ENCODE results near the gene MED27. TPM values are rescaled to one million over a fixed set of nuclear protein-coding genes. Genes with fewer than 3 reads are reported as not detected.
A peak's percentile ranks its signal among the peaks of the same experiment; 100 is the strongest.

MED27 gene
- total and polyA plus RNA-seq, 2 of the 4 experiments (the other 2 are of a cell fraction): 50.2 to 63.4 TPM

DNA sequence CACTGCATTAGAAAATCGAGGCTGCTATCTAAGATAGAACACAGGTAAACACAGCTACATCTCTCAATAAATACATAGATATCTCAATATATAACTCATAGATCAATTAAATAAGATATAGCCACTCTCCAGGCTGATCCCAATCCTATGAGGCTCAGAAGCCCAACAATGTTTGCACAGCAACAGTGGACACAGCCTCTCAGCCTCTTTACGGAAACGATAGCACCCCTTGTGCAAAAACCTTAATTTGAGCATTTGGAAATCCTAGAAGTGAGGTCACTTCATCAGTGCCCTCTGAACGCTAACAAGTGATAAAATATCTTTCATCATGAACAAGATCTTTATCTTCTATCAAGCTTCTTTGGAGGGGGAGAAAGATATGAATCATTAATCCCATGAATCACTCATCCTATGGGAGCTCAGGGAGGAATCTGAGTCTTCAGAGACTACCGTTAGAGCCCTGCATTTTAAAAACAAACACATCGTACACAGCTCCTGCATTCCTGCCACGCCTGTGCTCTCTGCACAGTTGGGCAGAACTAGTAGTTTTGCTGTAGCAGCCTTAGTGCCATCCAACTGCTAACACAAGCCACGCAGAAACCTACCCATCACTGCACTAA, 71.4 kb downstream of the MED27 start:
- H3K4ac ChIP-seq (ENCODE audit: low read depth, low read length): peak overlapping the region; percentile 40
- H4K91ac ChIP-seq (ENCODE audit: insufficient read depth, low read depth, low read length): peak overlapping the region; percentile 35
- no peak overlapping the region for H2BK5ac ChIP-seq (ENCODE audit: low read depth, low read length, poor library complexity, severe bottlenecking)
- H3K14ac ChIP-seq (replicated peaks; ENCODE audit: low read depth, low read length): peak overlapping the region; percentile 41; the same call in 1 of the 2 replicates
- no peak overlapping the region for H3K4me3 ChIP-seq (ENCODE audit: insufficient read depth, low read depth, low read length)
- POLR2A ChIA-PET (ENCODE audit: unreplicated experiment): no interaction called here
- peak overlapping the region; percentile 38 for H2BK120ac ChIP-seq (ENCODE audit: low read depth, low read length)
- H3K4me1 ChIP-seq (ENCODE audit: control insufficient read depth, insufficient read depth, low read length): peaks cover 12% of the 10 kb centered on the region
- no peak overlapping the region for H3K18ac ChIP-seq (ENCODE audit: low read depth, low read length)
- H3K56ac ChIP-seq (ENCODE audit: extremely low read depth, insufficient read depth, low read length): no peak overlapping the region
- H3K79me1 ChIP-seq (ENCODE audit: low read depth in 1 of 2, low read length in 2 of 2): peaks cover 20 to 67% of the 10 kb centered on the region in 2 experiments
- H4K8ac ChIP-seq (ENCODE audit: low read depth in 2 of 2, low read length in 2 of 2): peak overlapping the region; percentile 5 to 46; a peak in 2 of 4 replicates
- peak overlapping the region; percentile 7; the same call in 1 of the 2 replicates for H3K23ac ChIP-seq (ENCODE audit: low read depth, low read length)
- no peak overlapping the region for H3K9ac ChIP-seq (ENCODE audit: low read depth, low read length)
- dilution Hi-C loops (cut with HindIII; ENCODE audit: low sequenced_read_pairs, unreplicated experiment) (no loop called here), intact Hi-C loops (cut with micrococcal nuclease) (no loop called here), in situ Hi-C loops (cut with MboI; ENCODE audit: low sequenced_read_pairs) (no loop called here)
- TF ChIP-seq CHD1 (IDR thresholded peaks at IDR 0.05; ENCODE audit: low read depth, low read length) (no peak), FOS (IDR thresholded peaks at IDR 0.05; ENCODE audit: low read depth, low read length) (peak; percentile 59)
- TF ChIP-seq, protein P1, sequence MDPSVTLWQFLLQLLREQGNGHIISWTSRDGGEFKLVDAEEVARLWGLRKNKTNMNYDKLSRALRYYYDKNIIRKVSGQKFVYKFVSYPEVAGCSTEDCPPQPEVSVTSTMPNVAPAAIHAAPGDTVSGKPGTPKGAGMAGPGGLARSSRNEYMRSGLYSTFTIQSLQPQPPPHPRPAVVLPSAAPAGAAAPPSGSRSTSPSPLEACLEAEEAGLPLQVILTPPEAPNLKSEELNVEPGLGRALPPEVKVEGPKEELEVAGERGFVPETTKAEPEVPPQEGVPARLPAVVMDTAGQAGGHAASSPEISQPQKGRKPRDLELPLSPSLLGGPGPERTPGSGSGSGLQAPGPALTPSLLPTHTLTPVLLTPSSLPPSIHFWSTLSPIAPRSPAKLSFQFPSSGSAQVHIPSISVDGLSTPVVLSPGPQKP (IDR thresholded peaks at IDR 0.05; ENCODE audit: borderline replicate concordance, low read depth, low read length): no peak
- peak; percentile 70 for DNase-seq
- H4K5ac ChIP-seq (ENCODE audit: low read depth, low read length): no peak overlapping the region
- BruUV-seq (replicated peaks): no TSS peak
- peaks cover 25% of the 10 kb centered on the region for H3K9me1 ChIP-seq (ENCODE audit: insufficient read depth, low read length)
- peak overlapping the region; percentile 27 for H2AFZ ChIP-seq (replicated peaks; ENCODE audit: low read length, poor library complexity)
- H4K20me1 ChIP-seq (ENCODE audit: insufficient read depth, low read length): 0 out of 2 replicates have a peak, but pooled peaks cover 9% of the 10 kb centered on the region
- CTCF ChIA-PET: interaction anchor here (0.7 to 1.0 kb wide), 2 partner anchors 11 to 22 kb away, joined by 3 to 4 read pairs; no protein-coding TSS in a partner anchor
- peak overlapping the region; percentile 78 for H2AK5ac ChIP-seq (ENCODE audit: low read depth, low read length)
- H3K27me3 ChIP-seq (ENCODE audit: control insufficient read depth, insufficient read depth, low read length): no peaks in the 10 kb centered on the region
- peak; percentile 98 for ATAC-seq (ENCODE audit: low read depth)
- no peaks in the 10 kb centered on the region for H3K9me3 ChIP-seq (ENCODE audit: control insufficient read depth, insufficient read depth, low read length)
- H3K36me3 ChIP-seq (ENCODE audit: control insufficient read depth, insufficient read depth, low read length): peaks cover 3% of the 10 kb centered on the region; the same call in 1 of the 2 replicates
- no peak overlapping the region; the same call in 1 of the 2 replicates for H3K27ac ChIP-seq (ENCODE audit: insufficient read depth, low read length)
- H2BK20ac ChIP-seq (ENCODE audit: low read depth, low read length): peak overlapping the region; percentile 76
- H2AK9ac ChIP-seq (replicated peaks; ENCODE audit: low read depth, low read length, poor library complexity): peak overlapping the region; percentile 10
- H2BK15ac ChIP-seq (ENCODE audit: low read depth, low read length): peak overlapping the region; percentile 12; the same call in 1 of the 3 replicates
- no CpG with 5 or more reads among the region's 8 CpGs for WGBS, 2 experiments (ENCODE audit: extremely low coverage in 2 of 2, insufficient read length in 1 of 2)
- H3K4me2 ChIP-seq (ENCODE audit: low read depth, low read length): peak overlapping the region; percentile 47
